GM19193 (cell line): ENCODE data around the gene KCNMA1.

ENCODE experiments used
- POLR2A ChIP-seq: IDR thresholded peaks from 4 replicates; pipeline ENCODE4 v1.6.1; 2011; ENCODE audit not compliant: insufficient read depth, insufficient read length; ENCODE audit errors: extremely low read depth

KCNMA1 gene

DNA sequence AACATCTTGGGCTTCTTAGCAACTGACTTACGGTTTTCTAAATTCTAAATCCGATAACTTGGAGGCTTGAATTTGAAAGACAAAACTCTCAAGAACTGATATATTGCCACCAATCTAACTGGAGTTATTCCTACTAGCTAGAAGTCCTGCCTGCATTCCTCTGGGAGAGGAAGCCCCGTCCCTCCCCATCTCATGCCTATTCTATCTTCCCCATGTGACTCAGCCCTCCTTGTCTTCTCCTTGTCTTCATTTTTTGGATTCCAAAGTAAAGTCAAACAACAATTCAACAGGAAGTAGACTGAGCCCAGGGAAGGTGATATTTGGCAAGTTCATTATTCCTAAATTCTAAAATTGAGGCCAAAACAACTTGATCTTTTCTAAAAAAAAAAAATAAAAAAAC, 587.7 kb downstream of the KCNMA1 start:
- no peak for TF ChIP-seq POLR2A

- TF ChIP-seq POLR2A = no peak
Measured at GRCh38 chr10:77049146-77049545, 588.5 kb downstream of the KCNMA1 start.

GRCh38 chr10:77045085-77045484, 592.5 kb downstream of the KCNMA1 start:
- TF ChIP-seq POLR2A = no peak

DNA sequence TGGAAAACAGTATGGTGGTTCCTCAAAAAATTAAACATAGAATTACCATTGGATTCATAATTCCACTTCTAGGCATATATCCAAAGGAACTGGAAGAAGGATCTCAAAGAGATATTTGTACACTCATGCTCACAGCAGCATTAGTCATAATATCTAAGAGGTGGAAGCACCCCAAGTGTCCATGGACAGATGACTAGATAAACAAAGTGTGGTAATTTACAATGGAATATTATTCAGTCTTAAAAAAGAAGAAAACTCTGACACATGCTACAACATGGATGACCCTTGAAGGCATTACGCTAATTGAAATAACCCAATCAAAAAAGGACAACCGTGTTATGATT, 594.2 kb downstream of the KCNMA1 start:
- TF ChIP-seq POLR2A = no peak

DNA sequence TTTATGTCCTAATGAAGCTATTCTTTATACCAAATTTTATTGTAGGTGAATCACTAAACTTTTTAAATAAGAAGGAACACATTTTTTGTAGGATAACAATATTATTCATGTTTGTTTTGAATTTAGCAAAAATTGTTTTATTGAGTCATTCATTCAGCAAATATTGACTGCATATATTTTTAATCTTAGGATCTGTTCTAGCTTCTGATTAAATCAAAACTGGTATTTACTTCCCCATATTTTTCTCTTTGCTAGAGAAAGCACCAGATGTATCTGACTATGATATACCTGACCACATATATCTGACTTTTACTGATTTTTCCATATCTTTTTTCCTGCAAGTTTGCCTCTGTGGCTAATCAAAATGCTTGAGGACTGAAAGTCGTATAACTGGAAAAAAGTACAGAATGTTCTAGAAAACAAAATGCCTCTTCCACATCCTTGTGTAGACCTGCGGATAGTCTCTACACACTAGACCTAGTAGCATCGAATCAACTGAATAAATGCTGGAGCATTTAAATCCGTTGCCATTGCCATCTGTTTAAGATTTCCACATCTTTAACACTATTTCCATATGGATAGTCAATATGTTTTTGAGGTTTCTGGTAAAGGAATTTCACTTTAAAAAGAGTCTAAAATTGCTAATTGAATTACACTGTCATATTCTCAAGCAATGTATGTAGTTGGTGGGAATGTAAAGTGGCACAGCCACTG, 594.7 kb downstream of the KCNMA1 start:
- no peak for TF ChIP-seq POLR2A

DNA sequence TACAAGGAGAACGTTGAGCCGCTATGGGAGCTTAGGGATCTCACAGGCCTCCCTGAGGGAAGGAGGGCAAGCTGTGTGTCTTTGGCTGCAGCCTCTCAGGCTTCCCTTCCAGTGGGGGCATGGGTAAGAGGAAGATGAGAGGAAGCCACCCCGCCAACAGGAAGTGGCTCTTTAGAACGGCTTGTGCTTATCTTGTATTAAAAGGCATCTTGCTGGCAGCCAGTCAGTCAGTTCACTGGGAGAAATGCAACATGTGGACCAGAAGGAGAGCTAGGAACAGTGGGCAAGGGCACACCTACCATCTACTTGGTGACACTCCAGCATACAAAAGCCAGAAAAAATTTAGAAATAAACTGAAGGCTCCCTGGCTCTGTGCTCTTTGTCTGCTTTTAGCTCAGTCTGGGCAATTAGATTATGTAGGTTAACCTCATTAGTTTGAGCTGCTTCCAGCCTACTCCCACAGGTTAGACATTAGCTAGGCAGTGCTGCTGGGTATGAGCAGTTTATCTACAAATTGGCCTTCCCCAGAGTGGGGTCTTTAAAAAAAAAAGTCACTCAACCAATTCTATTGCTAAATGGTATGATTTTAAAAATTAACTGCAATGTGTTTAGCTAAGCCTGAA, 595.9 kb downstream of the KCNMA1 start:
- no peak for TF ChIP-seq POLR2A

- TF ChIP-seq POLR2A = no peak
Measured at GRCh38 chr10:77038407-77038806, 599.2 kb downstream of the KCNMA1 start.

DNA sequence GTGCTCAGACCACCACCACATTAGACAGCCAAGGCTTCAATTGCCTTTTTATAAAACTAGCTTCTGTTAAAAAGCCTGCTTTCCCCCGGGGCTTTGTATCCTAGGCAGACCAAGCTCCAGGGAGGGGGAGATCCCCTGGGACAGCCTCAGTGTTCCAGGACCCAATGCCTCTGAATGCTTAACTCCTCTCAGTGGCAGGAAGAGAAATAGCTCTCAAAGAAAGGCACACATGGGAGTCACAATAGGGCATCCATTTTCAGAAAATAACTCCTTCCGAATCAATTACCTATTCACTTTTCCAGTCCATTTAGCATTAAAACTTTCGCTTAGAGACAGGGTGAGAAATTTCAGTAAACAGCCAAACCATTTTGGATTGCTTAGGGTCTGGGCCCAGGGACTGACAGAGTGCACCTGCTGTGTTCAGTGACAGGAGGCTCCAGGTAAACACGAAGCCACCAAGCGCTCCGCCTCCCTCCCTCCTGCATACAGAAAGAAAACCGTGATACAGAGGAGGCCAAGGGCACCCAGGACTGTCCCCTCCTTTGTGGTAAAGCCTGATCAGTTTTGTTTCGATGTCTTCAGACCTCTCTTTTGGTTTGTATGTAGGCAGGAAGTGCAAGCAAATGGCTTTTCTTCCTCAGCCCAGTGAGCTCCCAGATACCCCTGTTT, 599.7 kb downstream of the KCNMA1 start:
- TF ChIP-seq POLR2A = no peak

GRCh38 chr10:77036993-77037734, 600.4 kb downstream of the KCNMA1 start:
- TF ChIP-seq POLR2A = no peak

DNA sequence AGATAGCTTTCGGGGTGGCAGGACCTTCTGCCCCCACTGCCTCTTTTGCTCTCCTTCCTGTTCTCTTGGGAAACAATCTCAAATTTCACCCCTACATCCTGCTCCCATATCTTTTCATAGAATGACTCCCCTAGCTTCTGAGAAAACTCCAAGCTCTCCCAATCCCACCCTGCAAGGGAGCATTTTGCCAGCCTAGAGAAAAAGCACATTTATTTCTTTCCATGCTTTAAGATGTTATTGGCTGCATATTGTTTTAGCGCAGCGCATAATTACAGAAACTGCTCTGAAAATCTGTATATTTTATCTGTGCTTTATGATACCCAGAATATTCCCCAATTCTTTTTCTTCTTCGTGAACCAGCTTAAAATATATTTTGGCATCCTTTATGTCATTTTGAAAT, 601.3 kb downstream of the KCNMA1 start:
- TF ChIP-seq POLR2A = no peak

- no peak for TF ChIP-seq POLR2A
Measured at GRCh38 chr10:77034795-77035194, 602.8 kb downstream of the KCNMA1 start.

- TF ChIP-seq POLR2A = no peak
Measured at GRCh38 chr10:77034240-77034639, 603.4 kb downstream of the KCNMA1 start.

DNA sequence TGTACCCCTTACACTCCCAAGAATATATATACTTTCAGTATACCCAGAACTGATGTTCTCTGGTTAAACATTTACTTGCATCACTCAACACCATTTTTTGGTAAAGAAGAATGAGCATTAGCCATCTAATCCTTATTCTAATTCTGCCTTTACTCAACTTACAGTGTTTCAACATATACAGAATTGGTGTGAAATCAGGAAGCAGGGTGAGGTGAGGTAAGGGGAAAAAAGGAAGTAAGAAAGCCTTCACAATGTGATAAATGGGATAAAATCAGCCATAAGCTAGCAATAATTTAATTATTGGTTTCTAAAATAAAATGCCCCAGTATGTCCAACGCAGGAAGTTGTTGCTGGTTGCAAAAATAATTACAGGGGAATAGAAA, 605.4 kb downstream of the KCNMA1 start:
- TF ChIP-seq POLR2A = no peak

DNA sequence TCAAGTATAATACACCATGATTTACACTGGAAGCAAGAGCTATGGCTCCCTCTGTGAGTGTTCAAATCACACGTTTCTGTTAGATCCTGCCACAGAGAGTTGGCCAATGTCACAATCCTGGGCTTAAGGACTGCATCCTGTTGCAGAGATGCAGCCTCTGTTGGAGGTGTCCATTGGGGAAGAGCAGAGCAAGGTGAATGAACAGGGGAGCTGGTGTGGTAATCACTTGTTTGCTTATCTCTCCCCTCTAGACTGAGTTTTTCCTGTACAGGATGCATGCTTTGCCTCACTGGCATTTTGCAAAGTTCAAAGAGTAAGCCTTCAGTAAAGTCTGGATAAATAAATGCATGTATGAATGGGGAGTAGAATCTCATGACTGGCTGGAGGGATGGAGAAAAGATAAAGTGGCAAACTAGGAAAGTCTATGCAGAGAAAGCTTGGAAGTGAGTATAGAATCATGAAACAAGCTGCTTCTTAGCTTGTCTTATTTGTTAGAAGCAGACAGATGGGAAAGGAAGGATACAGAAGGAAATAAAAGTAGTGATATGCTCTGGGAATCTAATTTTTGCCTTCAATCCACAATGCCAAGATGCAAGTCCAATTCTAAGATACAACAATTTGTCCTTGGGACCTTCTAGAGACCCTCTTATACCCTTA, 605.9 kb downstream of the KCNMA1 start:
- no peak for TF ChIP-seq POLR2A

DNA sequence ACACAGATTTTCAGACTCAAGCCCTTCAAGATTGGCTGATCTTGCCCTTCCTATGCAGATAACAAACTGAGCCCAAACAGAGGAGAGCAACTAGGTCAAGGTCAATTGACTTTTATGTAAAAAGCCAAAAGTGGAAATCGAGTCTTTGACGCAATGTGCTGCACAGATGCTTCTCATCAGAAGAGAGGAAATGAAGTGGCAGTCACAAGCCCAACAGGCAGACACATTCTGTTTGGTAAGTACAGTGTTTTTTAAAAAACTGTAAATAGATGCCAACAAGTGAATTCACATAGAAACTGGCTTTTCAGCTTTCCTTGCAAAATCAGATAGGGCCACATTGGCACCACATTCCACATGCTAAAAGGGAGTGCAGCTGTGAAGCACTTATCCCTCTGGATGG, 606.6 kb downstream of the KCNMA1 start:
- no peak for TF ChIP-seq POLR2A
